Duodenal mucosa (tissue), 2 donors: ENCODE data around the gene MYO1H.
A peak's percentile ranks its signal among the peaks of the same experiment; 100 is the strongest.
"Not testable (repeated sequence)": the region's sequence is repeated elsewhere in the genome, so short reads cannot be mapped to it uniquely, and the experiment has no call there.

Experiments
- H3K27ac ChIP-seq: one replicate; pipeline ENCODE4 v1.7.0; 2013; ENCODE audit warnings: low read depth, low read length
- H3K27me3 ChIP-seq, 2 donors: one replicate each; pipeline ENCODE4 v1.7.0; 2013; ENCODE audit warnings: low read length in 2 of 2, control low read depth in 1 of 2; ENCODE audit not compliant: insufficient read depth in 2 of 2, control insufficient read depth in 1 of 2
- H3K36me3 ChIP-seq, 2 donors: one replicate each; pipeline ENCODE4 v1.7.0; 2013; ENCODE audit warnings: low read length in 2 of 2, control low read depth in 1 of 2; ENCODE audit not compliant: insufficient read depth in 2 of 2, control insufficient read depth in 1 of 2
- H3K4me1 ChIP-seq, 2 donors: one replicate each; pipeline ENCODE4 v1.7.0; 2013; ENCODE audit warnings: low read length in 2 of 2, control low read depth in 1 of 2; ENCODE audit not compliant: insufficient read depth in 2 of 2, control insufficient read depth in 1 of 2
- H3K4me3 ChIP-seq, 2 donors: one replicate each; pipeline ENCODE4 v1.7.0; 2013; ENCODE audit warnings: low read length in 2 of 2, low read depth in 1 of 2
- H3K9ac ChIP-seq, 2 donors: one replicate each; pipeline ENCODE4 v1.7.0; 2013; ENCODE audit warnings: low read length in 2 of 2, low read depth in 1 of 2
- H3K9me3 ChIP-seq, 2 donors: one replicate each; pipeline ENCODE4 v1.7.0; 2013; ENCODE audit warnings: low read length in 2 of 2, control low read depth in 1 of 2; ENCODE audit not compliant: control insufficient read depth in 1 of 2

The MYO1H gene

GRCh38 chr12:109432431-109432830 lies 84.7 kb downstream of the MYO1H start:
- Histone ChIP-seq H3K27ac (no peak overlapping the region), H3K4me1 (no peaks in the 10 kb centered on the region)

DNA sequence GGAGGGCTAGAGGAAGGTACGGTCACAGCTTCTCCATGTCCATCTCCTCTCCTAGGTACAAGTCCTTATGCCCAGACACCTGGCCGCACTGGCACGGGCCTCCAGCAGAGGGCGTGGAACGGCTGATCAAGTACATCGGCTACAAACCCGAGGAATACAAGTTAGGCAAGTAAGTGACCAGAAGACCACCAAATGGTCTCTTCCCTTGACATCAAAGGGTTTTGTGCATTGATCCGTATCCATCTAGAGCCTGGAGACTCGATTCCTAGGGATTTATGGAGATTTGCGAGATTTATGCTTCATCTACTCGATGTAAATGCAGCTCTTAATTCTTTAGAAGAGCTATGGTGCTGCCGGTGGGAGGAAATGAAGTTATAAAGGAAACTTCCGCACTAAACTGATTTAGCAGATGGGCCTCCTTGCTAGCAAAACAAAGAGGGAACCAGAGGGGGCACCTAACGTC lies 85.2 kb downstream of the MYO1H start:
- no peaks in the 10 kb centered on the region for H3K36me3 ChIP-seq
- H3K4me1 ChIP-seq, result no peaks in the 10 kb centered on the region
- no peaks in the 10 kb centered on the region for H3K27me3 ChIP-seq
- peak overlapping the region in 1 of 2 donors; percentile 43 for H3K4me3 ChIP-seq
- no peak overlapping the region for H3K27ac ChIP-seq
- H3K9me3 ChIP-seq, result no peaks in the 10 kb centered on the region
- H3K9ac ChIP-seq, result peak overlapping the region in 1 of 2 donors; percentile 54

More at GRCh38 chr12:109432431-109432830, 84.7 kb downstream of the MYO1H start:
- Histone ChIP-seq H3K4me3 (no peak overlapping the region), H3K9me3 (no peaks in the 10 kb centered on the region), H3K27me3 (no peaks in the 10 kb centered on the region), H3K9ac (no peak overlapping the region), H3K36me3 (no peaks in the 10 kb centered on the region)

DNA sequence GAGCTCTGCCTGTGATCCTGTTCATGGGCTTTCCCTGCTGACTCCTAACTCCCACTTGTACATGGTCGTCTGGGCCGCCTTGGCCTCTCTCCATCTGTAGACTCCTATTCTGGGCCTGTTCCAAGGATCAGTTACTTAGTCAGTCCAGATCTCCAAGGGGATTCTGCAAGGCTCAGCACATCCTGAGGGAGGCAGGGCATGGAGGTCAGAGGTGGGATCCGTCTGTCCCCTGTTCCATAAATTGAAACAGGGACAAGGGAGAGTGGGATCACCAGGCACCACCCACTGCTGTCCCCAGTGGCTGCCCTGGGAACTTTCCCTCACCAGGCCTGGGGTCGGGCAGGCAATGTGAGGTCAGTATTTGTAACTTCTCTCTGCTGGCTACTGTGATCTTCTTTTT lies 85.9 kb downstream of the MYO1H start:
- Histone ChIP-seq H3K4me3 (no peak overlapping the region), H3K9me3 (no peaks in the 10 kb centered on the region), H3K9ac (no peak overlapping the region), H3K27me3 (no peaks in the 10 kb centered on the region), H3K4me1 (no peaks in the 10 kb centered on the region), H3K27ac (no peak overlapping the region), H3K36me3 (no peaks in the 10 kb centered on the region)

DNA sequence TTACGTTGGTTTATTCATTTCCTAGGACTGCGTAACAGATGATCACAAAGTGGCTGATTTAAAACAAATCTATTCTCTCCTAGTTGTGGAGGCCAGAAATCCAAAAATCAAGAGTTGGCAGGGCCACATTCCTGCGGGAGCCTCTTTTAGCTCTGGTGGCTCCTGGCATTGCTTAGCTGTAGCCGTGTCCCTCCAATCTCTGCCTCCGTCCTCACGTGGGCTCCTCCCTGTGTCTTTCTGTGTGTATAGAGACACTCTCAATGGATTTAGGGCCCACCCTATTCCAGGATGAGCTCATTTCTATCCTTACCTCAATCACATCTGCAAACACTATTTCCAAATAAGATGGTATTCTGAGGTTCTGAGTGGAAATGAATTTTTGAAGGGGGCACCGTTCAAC lies 86.9 kb downstream of the MYO1H start:
- Histone ChIP-seq H3K27ac (no peak overlapping the region), H3K4me3 (no peak overlapping the region), H3K36me3 (no peaks in the 10 kb centered on the region), H3K4me1 (no peaks in the 10 kb centered on the region), H3K9me3 (no peaks in the 10 kb centered on the region), H3K27me3 (no peaks in the 10 kb centered on the region), H3K9ac (no peak overlapping the region)

DNA sequence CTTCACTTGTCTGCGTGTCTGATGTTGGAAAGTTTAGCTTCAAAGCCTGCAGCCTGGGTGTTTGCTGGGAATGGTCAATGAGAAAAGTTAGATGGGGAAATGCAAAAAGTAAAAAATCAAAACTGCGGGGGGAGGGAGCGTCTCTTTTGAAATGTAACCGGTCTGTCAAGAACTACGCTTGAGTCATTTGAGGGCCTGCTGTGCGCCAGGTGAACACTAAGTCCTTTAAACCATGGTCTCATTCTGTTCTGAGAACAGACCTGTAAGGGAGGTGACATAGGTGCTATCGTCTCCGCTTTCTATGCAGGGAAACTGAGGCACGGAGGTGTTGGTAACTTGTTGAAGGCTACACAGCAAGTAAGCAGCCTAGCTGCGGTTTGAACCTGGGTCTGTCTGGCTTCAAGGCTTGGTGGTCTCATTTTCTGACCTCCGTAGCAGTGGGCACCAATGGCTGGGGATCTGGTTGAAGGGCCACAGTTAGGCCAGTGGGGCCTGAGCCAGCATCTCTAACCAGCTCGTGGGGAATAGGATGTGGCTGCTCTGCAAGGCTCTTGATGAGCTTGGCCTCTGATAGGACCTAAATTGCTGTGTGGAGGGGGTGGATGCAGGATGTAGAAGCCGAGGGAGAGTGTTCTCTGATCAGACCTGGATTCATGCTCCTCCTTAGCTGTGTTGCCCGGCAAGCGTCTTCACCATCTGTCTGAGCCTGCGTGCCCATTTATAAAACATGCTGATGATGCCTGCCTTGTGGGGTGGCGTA lies 87.9 kb downstream of the MYO1H start:
- H3K36me3 ChIP-seq, result no peaks in the 10 kb centered on the region
- H3K9ac ChIP-seq, result no peak overlapping the region
- H3K27ac ChIP-seq, result no peak overlapping the region
- H3K9me3 ChIP-seq, result no peaks in the 10 kb centered on the region
- H3K4me3 ChIP-seq, result no peak overlapping the region
- H3K27me3 ChIP-seq, result no peaks in the 10 kb centered on the region
- no peaks in the 10 kb centered on the region for H3K4me1 ChIP-seq

DNA sequence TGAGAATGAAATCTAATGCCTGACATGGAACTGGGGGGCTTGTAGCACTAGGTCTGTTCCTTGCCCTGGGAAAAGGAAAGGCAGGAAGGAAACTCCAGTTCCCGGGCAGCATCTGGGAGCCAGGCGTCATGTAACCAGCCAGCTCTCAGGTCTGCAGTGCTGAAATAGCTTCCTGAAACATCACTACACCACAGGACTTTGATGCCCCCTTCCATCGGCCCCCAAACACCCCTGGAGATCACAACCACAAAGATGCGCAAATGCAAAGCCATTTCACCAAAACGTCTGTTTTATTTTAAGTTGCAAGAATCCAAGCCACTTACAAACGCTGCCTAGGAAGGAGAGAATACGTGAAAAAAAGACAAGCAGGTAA lies 88.5 kb downstream of the MYO1H start:
- H3K9ac ChIP-seq, result no peak overlapping the region
- no peak overlapping the region for H3K4me3 ChIP-seq
- no peaks in the 10 kb centered on the region for H3K4me1 ChIP-seq
- no peaks in the 10 kb centered on the region for H3K9me3 ChIP-seq
- no peak overlapping the region for H3K27ac ChIP-seq
- no peaks in the 10 kb centered on the region for H3K36me3 ChIP-seq
- no peaks in the 10 kb centered on the region for H3K27me3 ChIP-seq

GRCh38 chr12:109439181-109439580 lies 91.5 kb downstream of the MYO1H start:
- no peak overlapping the region for H3K27ac ChIP-seq
- no peak overlapping the region for H3K4me3 ChIP-seq
- H3K27me3 ChIP-seq, result no peaks in the 10 kb centered on the region
- H3K9me3 ChIP-seq, result no peaks in the 10 kb centered on the region
- H3K36me3 ChIP-seq, result peaks cover 0 to 3% of the 10 kb centered on the region in 2 donors
- H3K9ac ChIP-seq, result no peak overlapping the region
- no peaks in the 10 kb centered on the region for H3K4me1 ChIP-seq

GRCh38 chr12:109439951-109440350 lies 92.3 kb downstream of the MYO1H start:
- not testable (repeated sequence) for H3K27me3 ChIP-seq, H3K9me3 ChIP-seq, H3K36me3 ChIP-seq, H3K27ac ChIP-seq, H3K4me1 ChIP-seq, H3K4me3 ChIP-seq, H3K9ac ChIP-seq

DNA sequence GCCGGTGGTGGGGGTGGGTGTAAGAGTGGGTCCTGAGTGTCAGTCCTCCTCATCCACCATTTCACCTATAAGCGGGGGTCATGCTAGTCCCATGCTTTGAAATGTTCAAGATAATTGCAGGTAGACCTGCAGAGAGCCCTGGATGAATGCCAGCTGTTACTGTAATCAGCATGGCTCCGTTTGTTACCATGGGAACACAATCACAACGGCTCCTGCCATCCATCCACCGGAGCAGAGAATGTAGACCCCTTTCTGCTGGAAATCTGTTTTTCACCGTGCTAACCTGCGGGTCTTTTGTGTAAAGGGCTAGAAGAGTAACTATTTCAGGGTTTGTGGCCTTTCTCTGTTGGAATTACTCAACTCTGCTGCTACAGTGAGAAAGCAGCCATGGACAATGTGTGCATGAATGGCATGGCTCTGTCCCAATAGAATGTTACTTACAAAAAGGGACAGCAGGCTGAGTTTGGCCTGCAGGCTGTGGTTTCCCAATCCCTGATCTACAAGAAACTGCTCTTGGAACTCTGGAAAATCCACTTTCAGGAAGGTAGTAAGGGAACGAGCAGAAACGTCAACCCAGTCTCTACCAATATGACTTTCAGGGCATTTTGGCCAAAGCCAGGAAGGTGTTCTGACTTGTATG lies 93.3 kb downstream of the MYO1H start:
- H3K27me3 ChIP-seq, result no peaks in the 10 kb centered on the region
- H3K9me3 ChIP-seq, result no peaks in the 10 kb centered on the region
- no peak overlapping the region for H3K27ac ChIP-seq
- peaks cover 0 to 17% of the 10 kb centered on the region in 2 donors for H3K36me3 ChIP-seq
- H3K4me3 ChIP-seq, result no peak overlapping the region
- H3K4me1 ChIP-seq, result no peaks in the 10 kb centered on the region
- H3K9ac ChIP-seq, result no peak overlapping the region

- no peak overlapping the region for H3K9ac ChIP-seq
- no peak overlapping the region for H3K27ac ChIP-seq
- no peaks in the 10 kb centered on the region for H3K4me1 ChIP-seq
- no peak overlapping the region for H3K4me3 ChIP-seq
- H3K27me3 ChIP-seq, result no peaks in the 10 kb centered on the region
- peaks cover 9 to 29% of the 10 kb centered on the region in 2 donors for H3K36me3 ChIP-seq
- H3K9me3 ChIP-seq, result no peaks in the 10 kb centered on the region
Measured at GRCh38 chr12:109443794-109444193, 96.1 kb downstream of the MYO1H start.
